ENCODE data around the gene SMG7. TPM values are rescaled to one million over a fixed set of nuclear protein-coding genes. Genes with fewer than 3 reads are reported as not detected.

SMG7 gene
- polyA plus RNA-seq, 1 donor from 2014 or later, result 19.1 TPM

- no peaks in the 10 kb centered on the region for H3K9me2 ChIP-seq (ENCODE audit: insufficient read depth, low read length)
- no peaks in the 10 kb centered on the region for H3K36me3 ChIP-seq (ENCODE audit: insufficient read depth, low read length)
- H3K4me2 ChIP-seq (ENCODE audit: low read length), result no peak overlapping the region
- H3K4me3 ChIP-seq (ENCODE audit: low read length), result no peak overlapping the region
- no peaks in the 10 kb centered on the region for H3K9me3 ChIP-seq (ENCODE audit: low read length)
- H3K9ac ChIP-seq (ENCODE audit: low read length), result no peak overlapping the region
- H3K27ac ChIP-seq (ENCODE audit: low read length), result no peak overlapping the region
- no peaks in the 10 kb centered on the region for H3K27me3 ChIP-seq (ENCODE audit: insufficient read depth, low read depth, low read length)
- H3K79me2 ChIP-seq (replicated peaks; ENCODE audit: insufficient read depth, low read length), result no peaks in the 10 kb centered on the region
- TF ChIP-seq TAF1 (IDR thresholded peaks at IDR 0.05; ENCODE audit: low read depth), result no peak
- no peak for TF ChIP-seq MXI1 (conservative IDR thresholded peaks at IDR 0.05; ENCODE audit: poor library complexity, severe bottlenecking)
- no peak for TF ChIP-seq RAD21 (conservative IDR thresholded peaks at IDR 0.05)
- no peak for TF ChIP-seq EP300 (conservative IDR thresholded peaks at IDR 0.05; ENCODE audit: poor library complexity, severe bottlenecking)
- TF ChIP-seq CTCF (IDR thresholded peaks at IDR 0.05; ENCODE audit: poor library complexity, severe bottlenecking), result no peak
- TF ChIP-seq SMC3 (conservative IDR thresholded peaks at IDR 0.05; ENCODE audit: poor library complexity), result no peak
- no peak for TF ChIP-seq REST (IDR thresholded peaks at IDR 0.05; ENCODE audit: borderline replicate concordance)
- no peak for TF ChIP-seq POLR2AphosphoS5 (IDR thresholded peaks at IDR 0.05)
- TF ChIP-seq EZH2 (IDR thresholded peaks at IDR 0.05; ENCODE audit: borderline replicate concordance, insufficient read depth, low read length, poor library complexity, severe bottlenecking), result no peak
- H4K20me1 ChIP-seq (ENCODE audit: insufficient read depth), result no peaks in the 10 kb centered on the region
- no peak overlapping the region for H2AFZ ChIP-seq (ENCODE audit: low read depth, low read length)
- no peaks in the 10 kb centered on the region for H3F3A ChIP-seq (ENCODE audit: insufficient read depth, low read length, poor library complexity, severe bottlenecking)
Observed at GRCh38 chr1:183583466-183583865, 111.2 kb downstream of the SMG7 start.

- Histone ChIP-seq H3K79me2 (replicated peaks; ENCODE audit: insufficient read depth, low read length) (no peaks in the 10 kb centered on the region), H3K9me3 (ENCODE audit: low read length) (no peaks in the 10 kb centered on the region), H4K20me1 (ENCODE audit: insufficient read depth) (no peaks in the 10 kb centered on the region), H3K27me3 (ENCODE audit: insufficient read depth, low read depth, low read length) (no peaks in the 10 kb centered on the region), H3K9ac (ENCODE audit: low read length) (no peak overlapping the region), H3K36me3 (ENCODE audit: insufficient read depth, low read length) (no peaks in the 10 kb centered on the region), H3K27ac (ENCODE audit: low read length) (no peak overlapping the region), H3F3A (ENCODE audit: insufficient read depth, low read length, poor library complexity, severe bottlenecking) (no peaks in the 10 kb centered on the region), H3K4me3 (ENCODE audit: low read length) (no peak overlapping the region), H3K4me2 (ENCODE audit: low read length) (no peak overlapping the region), H3K9me2 (ENCODE audit: insufficient read depth, low read length) (no peaks in the 10 kb centered on the region), H2AFZ (ENCODE audit: low read depth, low read length) (no peak overlapping the region)
- TF ChIP-seq EP300 (conservative IDR thresholded peaks at IDR 0.05; ENCODE audit: poor library complexity, severe bottlenecking) (no peak), RAD21 (conservative IDR thresholded peaks at IDR 0.05) (no peak), SMC3 (conservative IDR thresholded peaks at IDR 0.05; ENCODE audit: poor library complexity) (no peak), MXI1 (conservative IDR thresholded peaks at IDR 0.05; ENCODE audit: poor library complexity, severe bottlenecking) (no peak), EZH2 (IDR thresholded peaks at IDR 0.05; ENCODE audit: borderline replicate concordance, insufficient read depth, low read length, poor library complexity, severe bottlenecking) (no peak), POLR2AphosphoS5 (IDR thresholded peaks at IDR 0.05) (no peak), TAF1 (IDR thresholded peaks at IDR 0.05; ENCODE audit: low read depth) (no peak), CTCF (IDR thresholded peaks at IDR 0.05; ENCODE audit: poor library complexity, severe bottlenecking) (no peak), REST (IDR thresholded peaks at IDR 0.05; ENCODE audit: borderline replicate concordance) (no peak)
Observed at GRCh38 chr1:183584147-183584546, 111.8 kb downstream of the SMG7 start.

Measured in neural cell (in vitro differentiated cells).